ENCODE measurements around the gene VPS16. TPM values are rescaled to one million over a fixed set of nuclear protein-coding genes. Genes with fewer than 3 reads are reported as not detected.

VPS16 gene
- total and polyA plus RNA-seq, 2 of the 4 experiments (the other 2 are of a cell fraction), result 38.7 to 48.0 TPM

GRCh38 chr20:2804852-2805688 lies 35.5 kb upstream of the VPS16 start:
- Histone ChIP-seq H3K4me1 (ENCODE audit: control insufficient read depth, insufficient read depth, low read length) (peaks cover 3% of the 10 kb centered on the region; the same call in 1 of the 2 replicates), H3K79me1 (ENCODE audit: low read depth in 1 of 2, low read length in 2 of 2) (no peaks in the 10 kb centered on the region), H3K27me3 (ENCODE audit: control insufficient read depth, insufficient read depth, low read length) (peaks cover 66% of the 10 kb centered on the region), H2BK120ac (ENCODE audit: low read depth, low read length) (no peak overlapping the region), H2AK5ac (ENCODE audit: low read depth, low read length) (no peak overlapping the region), H2BK5ac (ENCODE audit: low read depth, low read length, poor library complexity, severe bottlenecking) (no peak overlapping the region), H3K4me3 (ENCODE audit: insufficient read depth, low read depth, low read length) (no peak overlapping the region), H4K20me1 (ENCODE audit: insufficient read depth, low read length) (no peaks in the 10 kb centered on the region), H3K9me3 (ENCODE audit: control insufficient read depth, insufficient read depth, low read length) (0 out of 2 replicates have a peak, but pooled peaks cover 9% of the 10 kb centered on the region), H3K14ac (replicated peaks; ENCODE audit: low read depth, low read length) (no peak overlapping the region), H3K4me2 (ENCODE audit: low read depth, low read length) (peak overlapping the region; percentile 56; the same call in 1 of the 2 replicates), H2AFZ (replicated peaks; ENCODE audit: low read length, poor library complexity) (peak overlapping the region; percentile 61), H3K27ac (ENCODE audit: insufficient read depth, low read length) (no peak overlapping the region), H4K5ac (ENCODE audit: low read depth, low read length) (no peak overlapping the region), H3K56ac (ENCODE audit: extremely low read depth, insufficient read depth, low read length) (no peak overlapping the region), H3K36me3 (ENCODE audit: control insufficient read depth, insufficient read depth, low read length) (no peaks in the 10 kb centered on the region), H3K4ac (ENCODE audit: low read depth, low read length) (no peak overlapping the region), H3K18ac (ENCODE audit: low read depth, low read length) (no peak overlapping the region), H2AK9ac (replicated peaks; ENCODE audit: low read depth, low read length, poor library complexity) (no peak overlapping the region), H3K23ac (ENCODE audit: low read depth, low read length) (no peak overlapping the region), H3K9me1 (ENCODE audit: insufficient read depth, low read length) (peaks cover 3% of the 10 kb centered on the region; the same call in 1 of the 2 replicates), H2BK15ac (ENCODE audit: low read depth, low read length) (no peak overlapping the region), H3K9ac (ENCODE audit: low read depth, low read length) (no peak overlapping the region), H4K91ac (ENCODE audit: insufficient read depth, low read depth, low read length) (no peak overlapping the region), H4K8ac (ENCODE audit: low read depth in 2 of 2, low read length in 2 of 2) (no peak overlapping the region), H2BK20ac (ENCODE audit: low read depth, low read length) (no peak overlapping the region)
- in situ Hi-C loops (cut with MboI; ENCODE audit: low sequenced_read_pairs), result loop anchor here (25.0 kb wide), 1 partner anchor 693 kb away; the partner anchor contains the start of gene STK35
- DNase-seq (no peak), ATAC-seq (ENCODE audit: low read depth) (peak; percentile 62)
- POLR2A ChIA-PET (ENCODE audit: unreplicated experiment), result no interaction called here
- 48% methylated on average over 5 of the region's 49 CpGs; no CpG with 5 or more reads in 1 of the 2 experiments for WGBS, 2 experiments (ENCODE audit: extremely low coverage in 2 of 2, insufficient read length in 1 of 2)
- no TSS peak for BruUV-seq (replicated peaks)
- CTCF ChIA-PET, result no interaction called here
- intact Hi-C loops (cut with micrococcal nuclease), result no loop called here
- dilution Hi-C loops (cut with HindIII; ENCODE audit: low sequenced_read_pairs, unreplicated experiment), result no loop called here
- TF ChIP-seq BHLHE40 (IDR thresholded peaks at IDR 0.05; ENCODE audit: low read depth, low read length) (no peak), SMC3 (IDR thresholded peaks at IDR 0.05; ENCODE audit: low read depth, low read length) (no peak), MAZ (IDR thresholded peaks at IDR 0.05; ENCODE audit: borderline replicate concordance, low read depth, low read length) (no peak), MXI1 (IDR thresholded peaks at IDR 0.05; ENCODE audit: borderline replicate concordance, low read depth, low read length) (no peak), RFX5 (IDR thresholded peaks at IDR 0.05; ENCODE audit: low read depth, low read length) (no peak), CTCF (conservative IDR thresholded peaks at IDR 0.05; ENCODE audit: low read depth, low read length) (no peak), RAD21 (IDR thresholded peaks at IDR 0.05; ENCODE audit: low read length) (no peak), ELK1 (IDR thresholded peaks at IDR 0.05; ENCODE audit: borderline replicate concordance, low read depth, low read length) (no peak), FOS (IDR thresholded peaks at IDR 0.05; ENCODE audit: low read depth, low read length) (no peak), USF2 (IDR thresholded peaks at IDR 0.05; ENCODE audit: low read depth, low read length) (no peak), POLR2A (IDR thresholded peaks at IDR 0.05; ENCODE audit: low read depth, low read length) (no peak), NFE2L2 (IDR thresholded peaks at IDR 0.05; ENCODE audit: low read depth, low read length) (no peak), MAFK (IDR thresholded peaks at IDR 0.05; ENCODE audit: low read depth, low read length) (no peak), CEBPB (IDR thresholded peaks at IDR 0.05; ENCODE audit: low read depth, low read length) (no peak), RCOR1 (IDR thresholded peaks at IDR 0.05; ENCODE audit: insufficient replicate concordance, low read length) (no peak)
